Neural crest cell (in vitro differentiated cells): Measurements from ENCODE around the gene GAK. TPM values are rescaled to one million over a fixed set of nuclear protein-coding genes. Genes with fewer than 3 reads are reported as not detected.

Experiments
- DNase-seq: peaks from one replicate; pipeline ENCODE4 v3.0.0; 2021; ENCODE audit warnings: low read depth, mixed read lengths, low spot score
- H3K27ac Mint-ChIP-seq: one replicate; pipeline ENCODE4 v1.8.0; 2021; ENCODE audit warnings: mild to moderate bottlenecking, mixed read lengths; ENCODE audit not compliant: unreplicated experiment
- H3K27me3 Mint-ChIP-seq: 2 replicates; pipeline ENCODE4 v1.8.0; 2021; ENCODE audit warnings: low read depth, mild to moderate bottlenecking, mixed read lengths
- H3K36me3 Mint-ChIP-seq: 2 replicates; pipeline ENCODE4 v1.8.0; 2021; ENCODE audit warnings: low read depth, mild to moderate bottlenecking, mixed read lengths
- H3K4me1 Mint-ChIP-seq: 2 replicates; pipeline ENCODE4 v1.8.0; 2021; ENCODE audit warnings: mixed read lengths
- H3K4me3 Mint-ChIP-seq: one replicate; pipeline ENCODE4 v1.8.0; 2021; ENCODE audit warnings: mild to moderate bottlenecking, mixed read lengths
- H3K9me3 Mint-ChIP-seq: 2 replicates; pipeline ENCODE4 v1.8.0; 2021; ENCODE audit warnings: mixed read lengths
- total RNA-seq: library from RNA; stranded (reverse); gene quantifications from 2 replicates; pipeline ENCODE4 v1.2.1, GENCODE V29; 2021
- TF ChIP-seq, protein P1 (sequence below): fragments of 200-600 bp; sonication (generic); conservative IDR thresholded peaks from 2 replicates; pipeline ENCODE4 v1.5.0; 2021; ENCODE audit warnings: antibody characterized with exemption, mild to moderate bottlenecking

GAK gene
- total RNA-seq, 1 donor from 2014 or later: 87.7 TPM

DNA sequence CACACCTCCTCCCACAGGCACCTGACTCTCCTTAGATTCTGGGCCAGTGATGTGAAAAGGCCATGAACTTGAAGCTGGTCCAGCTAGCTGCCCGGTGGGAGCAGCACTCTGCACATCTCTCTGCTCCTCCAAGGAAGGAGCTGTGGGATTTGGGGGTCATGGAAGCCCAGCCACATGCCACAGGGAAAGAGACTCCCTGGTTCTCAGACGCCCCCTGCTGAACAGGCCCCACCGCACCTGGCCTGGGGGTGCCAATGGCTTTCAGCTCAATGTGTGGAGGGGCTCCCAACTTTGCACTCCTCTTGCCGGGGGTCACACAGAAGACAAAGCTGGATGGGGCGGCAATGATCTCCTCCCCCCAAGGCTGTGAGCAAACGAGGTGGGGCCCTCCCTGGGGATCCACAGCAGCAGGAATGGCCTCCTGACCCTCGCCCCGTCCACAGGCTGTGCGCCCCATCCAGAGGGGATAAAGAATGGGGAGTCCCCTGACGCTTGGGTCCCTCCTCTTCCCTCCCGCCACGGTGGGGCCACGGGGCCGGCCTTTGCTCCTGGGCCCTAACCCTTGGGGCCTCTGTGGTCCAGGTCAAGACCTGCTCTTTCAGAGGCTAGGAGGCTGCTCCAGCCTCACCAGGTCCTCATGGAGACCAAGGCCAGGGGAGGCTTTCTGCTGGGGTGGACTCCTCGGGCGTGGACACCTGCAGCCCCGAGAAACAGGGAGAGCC is 51.3 kb downstream of the GAK start:
- Mint-ChIP-seq H3K36me3 (peaks cover 5% of the 10 kb centered on the region), H3K27me3 (no peaks in the 10 kb centered on the region), H3K4me1 (no peaks in the 10 kb centered on the region), H3K9me3 (no peaks in the 10 kb centered on the region), H3K27ac (no peak overlapping the region), H3K4me3 (no peak overlapping the region)
- TF ChIP-seq, protein P1, sequence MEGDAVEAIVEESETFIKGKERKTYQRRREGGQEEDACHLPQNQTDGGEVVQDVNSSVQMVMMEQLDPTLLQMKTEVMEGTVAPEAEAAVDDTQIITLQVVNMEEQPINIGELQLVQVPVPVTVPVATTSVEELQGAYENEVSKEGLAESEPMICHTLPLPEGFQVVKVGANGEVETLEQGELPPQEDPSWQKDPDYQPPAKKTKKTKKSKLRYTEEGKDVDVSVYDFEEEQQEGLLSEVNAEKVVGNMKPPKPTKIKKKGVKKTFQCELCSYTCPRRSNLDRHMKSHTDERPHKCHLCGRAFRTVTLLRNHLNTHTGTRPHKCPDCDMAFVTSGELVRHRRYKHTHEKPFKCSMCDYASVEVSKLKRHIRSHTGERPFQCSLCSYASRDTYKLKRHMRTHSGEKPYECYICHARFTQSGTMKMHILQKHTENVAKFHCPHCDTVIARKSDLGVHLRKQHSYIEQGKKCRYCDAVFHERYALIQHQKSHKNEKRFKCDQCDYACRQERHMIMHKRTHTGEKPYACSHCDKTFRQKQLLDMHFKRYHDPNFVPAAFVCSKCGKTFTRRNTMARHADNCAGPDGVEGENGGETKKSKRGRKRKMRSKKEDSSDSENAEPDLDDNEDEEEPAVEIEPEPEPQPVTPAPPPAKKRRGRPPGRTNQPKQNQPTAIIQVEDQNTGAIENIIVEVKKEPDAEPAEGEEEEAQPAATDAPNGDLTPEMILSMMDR: no peak
- no peak for DNase-seq

GRCh38 chr4:879729-880077 is 52.4 kb downstream of the GAK start:
- no peaks in the 10 kb centered on the region for H3K9me3 Mint-ChIP-seq
- peaks cover 9% of the 10 kb centered on the region for H3K36me3 Mint-ChIP-seq
- no peak for DNase-seq
- H3K27ac Mint-ChIP-seq: no peak overlapping the region
- TF ChIP-seq, protein P1: no peak
- no peak overlapping the region for H3K4me3 Mint-ChIP-seq
- no peaks in the 10 kb centered on the region for H3K27me3 Mint-ChIP-seq
- no peaks in the 10 kb centered on the region for H3K4me1 Mint-ChIP-seq

GRCh38 chr4:878796-879728 is 53.1 kb downstream of the GAK start:
- no peaks in the 10 kb centered on the region for H3K9me3 Mint-ChIP-seq
- peaks cover 11% of the 10 kb centered on the region for H3K36me3 Mint-ChIP-seq
- TF ChIP-seq, protein P1: no peak
- DNase-seq: no peak
- H3K27me3 Mint-ChIP-seq: no peaks in the 10 kb centered on the region
- H3K27ac Mint-ChIP-seq: no peak overlapping the region
- no peaks in the 10 kb centered on the region for H3K4me1 Mint-ChIP-seq
- H3K4me3 Mint-ChIP-seq: peak overlapping the region; percentile 4

GRCh38 chr4:877502-877901 is 54.6 kb downstream of the GAK start:
- DNase-seq: no peak
- Mint-ChIP-seq H3K4me3 (no peak overlapping the region), H3K9me3 (no peaks in the 10 kb centered on the region), H3K4me1 (no peaks in the 10 kb centered on the region), H3K36me3 (peaks cover 14% of the 10 kb centered on the region), H3K27ac (peak overlapping the region; percentile 89), H3K27me3 (no peaks in the 10 kb centered on the region)
- TF ChIP-seq, protein P1: no peak

- H3K4me1 Mint-ChIP-seq: no peaks in the 10 kb centered on the region
- DNase-seq: no peak
These were observed 55.3 kb downstream of the GAK start for GRCh38 chr4:876780-877179.

More at GRCh38 chr4:876780-877179, 55.3 kb downstream of the GAK start:
- Mint-ChIP-seq H3K9me3 (no peaks in the 10 kb centered on the region), H3K4me3 (no peak overlapping the region), H3K36me3 (peaks cover 14% of the 10 kb centered on the region), H3K27me3 (no peaks in the 10 kb centered on the region), H3K27ac (peak overlapping the region; percentile 89)
- TF ChIP-seq, protein P1: peak; percentile 40
